Skeletal muscle tissue (tissue), 4 donors: Measurements from ENCODE around the gene TXNL4A. TPM values are rescaled to one million over a fixed set of nuclear protein-coding genes. Genes with fewer than 3 reads are reported as not detected.
"Not testable (repeated sequence)": the region's sequence is repeated elsewhere in the genome, so short reads cannot be mapped to it uniquely, and the experiment has no call there.

Experiments
- H3K27ac ChIP-seq: one replicate; pipeline ENCODE4 v1.7.0; 2013; ENCODE audit warnings: mild to moderate bottlenecking, low read depth, low read length, inconsistent platforms
- H3K27me3 ChIP-seq, 3 donors: one replicate each; pipeline ENCODE4 v1.7.0; 2013; ENCODE audit warnings: low read length in 3 of 3; ENCODE audit not compliant: control insufficient read depth in 3 of 3, insufficient read depth in 3 of 3
- H3K36me3 ChIP-seq, 3 donors: one replicate each; pipeline ENCODE4 v1.7.0; 2013; ENCODE audit warnings: low read length in 3 of 3; ENCODE audit not compliant: control insufficient read depth in 3 of 3, insufficient read depth in 3 of 3
- H3K4me1 ChIP-seq, 3 donors: one replicate each; pipeline ENCODE4 v1.7.0; 2013; ENCODE audit warnings: low read length in 3 of 3, mild to moderate bottlenecking in 3 of 3; ENCODE audit not compliant: control insufficient read depth in 3 of 3, insufficient read depth in 3 of 3
- H3K4me3 ChIP-seq, 3 donors: one replicate each; pipeline ENCODE4 v1.7.0; 2013; ENCODE audit warnings: low read length in 3 of 3
- H3K9ac ChIP-seq, 3 donors: one replicate each; pipeline ENCODE4 v1.7.0; 2013; ENCODE audit warnings: low read length in 3 of 3, mild to moderate bottlenecking in 3 of 3, moderate library complexity in 2 of 3, low read depth in 1 of 3
- H3K9me3 ChIP-seq, 3 donors: one replicate each; pipeline ENCODE4 v1.7.0; 2013; ENCODE audit warnings: low read length in 3 of 3; ENCODE audit not compliant: control insufficient read depth in 3 of 3
- total RNA-seq: library from RNA; depleted of rRNA; stranded (reverse); fragments of >200 nt; gene quantifications from one replicate; pipeline ENCODE4 v1.2.3, GENCODE V29; 2014
- donor health status: Osteomylitis.

Gene TXNL4A
- total RNA-seq, 1 donor from 2014 or later: 30.8 TPM

GRCh38 chr18:80000877-80001276, 12.5 kb upstream of the TXNL4A start:
- H3K27ac ChIP-seq: no peak overlapping the region
- H3K4me3 ChIP-seq: no peak overlapping the region
- H3K9ac ChIP-seq: no peak overlapping the region
- H3K36me3 ChIP-seq: no peaks in the 10 kb centered on the region
- no peaks in the 10 kb centered on the region for H3K27me3 ChIP-seq
- H3K4me1 ChIP-seq: no peaks in the 10 kb centered on the region
- peaks cover 0 to 2% (median 0%) of the 10 kb centered on the region in 3 donors for H3K9me3 ChIP-seq

GRCh38 chr18:79999701-80000100, 11.3 kb upstream of the TXNL4A start:
- not testable (repeated sequence) for H3K4me3 ChIP-seq, H3K9me3 ChIP-seq, H3K27me3 ChIP-seq, H3K36me3 ChIP-seq, H3K27ac ChIP-seq, H3K4me1 ChIP-seq, H3K9ac ChIP-seq

GRCh38 chr18:79991494-79991893, 3.1 kb upstream of the TXNL4A start:
- Histone ChIP-seq H3K27ac (no peak overlapping the region), H3K9me3 (no peaks in the 10 kb centered on the region), H3K4me3 (no peak overlapping the region), H3K27me3 (no peaks in the 10 kb centered on the region), H3K4me1 (peaks cover 11 to 16% (median 14%) of the 10 kb centered on the region in 3 donors), H3K36me3 (no peaks in the 10 kb centered on the region), H3K9ac (no peak overlapping the region)

GRCh38 chr18:79989195-79989497, 783 bp upstream of the TXNL4A start:
- Histone ChIP-seq H3K27me3 (no peaks in the 10 kb centered on the region), H3K9me3 (no peaks in the 10 kb centered on the region), H3K9ac (peak overlapping the region; percentile 90 to 96 (median 92)), H3K4me3 (peak overlapping the region; percentile 94 to 99 (median 99)), H3K27ac (peak overlapping the region; percentile 97), H3K4me1 (peaks cover 13 to 18% (median 16%) of the 10 kb centered on the region in 3 donors), H3K36me3 (peaks cover 0 to 8% (median 2%) of the 10 kb centered on the region in 3 donors)

GRCh38 chr18:79988071-79988450, 302 bp downstream of the TXNL4A start:
- Histone ChIP-seq H3K27ac (peak overlapping the region; percentile 97), H3K4me3 (peak overlapping the region; percentile 95 to 99 (median 99)), H3K4me1 (peaks cover 13 to 18% (median 16%) of the 10 kb centered on the region in 3 donors), H3K27me3 (no peaks in the 10 kb centered on the region), H3K9ac (peak overlapping the region; percentile 82 to 96 (median 92)), H3K9me3 (no peaks in the 10 kb centered on the region), H3K36me3 (peaks cover 0 to 8% (median 5%) of the 10 kb centered on the region in 3 donors)

GRCh38 chr18:79987566-79987965, 797 bp downstream of the TXNL4A start:
- Histone ChIP-seq H3K9ac (peak overlapping the region; percentile 82 to 96 (median 92)), H3K27me3 (no peaks in the 10 kb centered on the region), H3K4me1 (peaks cover 13 to 18% (median 16%) of the 10 kb centered on the region in 3 donors), H3K36me3 (peaks cover 0 to 8% (median 5%) of the 10 kb centered on the region in 3 donors), H3K9me3 (no peaks in the 10 kb centered on the region), H3K4me3 (peak overlapping the region; percentile 95 to 99 (median 99)), H3K27ac (peak overlapping the region; percentile 97)

GRCh38 chr18:79986726-79987125, 1.6 kb downstream of the TXNL4A start:
- H3K27ac ChIP-seq: no peak overlapping the region
- H3K36me3 ChIP-seq: peaks cover 0 to 8% (median 5%) of the 10 kb centered on the region in 3 donors
- H3K4me3 ChIP-seq: peak overlapping the region; percentile 15 to 95 (median 29)
- peaks cover 13 to 19% (median 18%) of the 10 kb centered on the region in 3 donors for H3K4me1 ChIP-seq
- H3K9ac ChIP-seq: peak overlapping the region in 2 of 3 donors; percentile 82 to 96
- no peaks in the 10 kb centered on the region for H3K9me3 ChIP-seq
- H3K27me3 ChIP-seq: no peaks in the 10 kb centered on the region

- Histone ChIP-seq H3K36me3 (peaks cover 0 to 8% (median 5%) of the 10 kb centered on the region in 3 donors), H3K27me3 (no peaks in the 10 kb centered on the region), H3K9ac (no peak overlapping the region), H3K9me3 (no peaks in the 10 kb centered on the region), H3K4me1 (peaks cover 13 to 19% (median 18%) of the 10 kb centered on the region in 3 donors), H3K4me3 (no peak overlapping the region), H3K27ac (no peak overlapping the region)
These were observed 3.2 kb downstream of the TXNL4A start for GRCh38 chr18:79985172-79985571.

- Histone ChIP-seq H3K4me3 (no peak overlapping the region), H3K27me3 (no peaks in the 10 kb centered on the region), H3K9ac (no peak overlapping the region), H3K36me3 (peaks cover 5 to 8% (median 7%) of the 10 kb centered on the region in 3 donors), H3K27ac (no peak overlapping the region), H3K4me1 (peaks cover 9 to 16% (median 14%) of the 10 kb centered on the region in 3 donors), H3K9me3 (no peaks in the 10 kb centered on the region)
These were observed 4.6 kb downstream of the TXNL4A start for GRCh38 chr18:79983793-79984192.

- no peak overlapping the region for H3K9ac ChIP-seq
- H3K27me3 ChIP-seq: no peaks in the 10 kb centered on the region
- no peaks in the 10 kb centered on the region for H3K9me3 ChIP-seq
- H3K4me1 ChIP-seq: peaks cover 9 to 16% (median 14%) of the 10 kb centered on the region in 3 donors
- H3K4me3 ChIP-seq: no peak overlapping the region
- no peak overlapping the region for H3K27ac ChIP-seq
- peaks cover 5 to 8% (median 7%) of the 10 kb centered on the region in 3 donors for H3K36me3 ChIP-seq
These were observed 5.1 kb downstream of the TXNL4A start for GRCh38 chr18:79983253-79983652.
